HEK293 (cell line): ENCODE measurements around the gene CWF19L1.
A peak's percentile ranks its signal among the peaks of the same experiment; 100 is the strongest.

Experiments
- CTCF ChIA-PET: fragments of 350-600 bp; formaldehyde crosslinking; extraction: SDS; loops from one replicate; lab custom pipeline; 2021; ENCODE audit warnings: antibody characterized with exemption; lab: Yijun Ruan, JAX
- POLR2A ChIA-PET: fragments of 300-600 bp; formaldehyde crosslinking; extraction: SDS; loops from one replicate; lab custom pipeline; 2020; ENCODE audit warnings: antibody characterized with exemption, inconsistent platforms; lab: Yijun Ruan, JAX
- H3K27ac ChIP-seq: fragments of 200-500 bp; sonication (Bioruptor generic); 2 replicates; pipeline ENCODE4 v1.5.1; 2014; ENCODE audit warnings: low read depth, low read length, control low read depth, inconsistent platforms; ENCODE audit errors: extremely low read depth
- H3K36me3 ChIP-seq, 2 experiments: fragments of 200-500 bp in 1 of 2; sonication (Bioruptor generic) in 1 of 2; 1 replicate in 1 of 2; 2 replicates in 1 of 2; pipeline ENCODE4 v1.5.1; 2014 to 2017; ENCODE audit warnings: inconsistent platforms in 2 of 2, low read length in 2 of 2; ENCODE audit not compliant: control insufficient read depth in 2 of 2, insufficient read depth in 1 of 2
- H3K4me1 ChIP-seq: fragments of 200-500 bp; sonication (Bioruptor generic); 2 replicates; pipeline ENCODE4 v1.5.1; 2014; ENCODE audit warnings: mild to moderate bottlenecking, low read length, inconsistent platforms; ENCODE audit not compliant: control insufficient read depth, insufficient read depth
- H3K4me3 ChIP-seq: 2 replicates; pipeline ENCODE4 v1.5.1; 2011; ENCODE audit warnings: low read depth, mild to moderate bottlenecking, control low read depth, low read length, moderate library complexity
- H3K9me3 ChIP-seq: fragments of 200-500 bp; sonication (Bioruptor generic); 2 replicates; pipeline ENCODE4 v1.5.1; 2014; ENCODE audit warnings: low read depth, low read length, inconsistent platforms; ENCODE audit not compliant: control insufficient read depth, insufficient read depth
- BCL11B ChIP-seq: fragments of 450-650 bp; formaldehyde crosslinking; IDR thresholded peaks from 2 replicates; pipeline ENCODE4 v1.5.1; 2016; ENCODE audit warnings: low read depth, missing biosample characterization, missing genetic modification characterization
- GLIS1 ChIP-seq: fragments of 450-650 bp; formaldehyde crosslinking; IDR thresholded peaks from 2 replicates; pipeline ENCODE4 v1.5.1; 2016; ENCODE audit warnings: missing biosample characterization, missing genetic modification characterization
- SCRT1 ChIP-seq: fragments of 450-650 bp; formaldehyde crosslinking; IDR thresholded peaks from 2 replicates; pipeline ENCODE4 v1.5.1; 2016; ENCODE audit warnings: missing biosample characterization, missing genetic modification characterization, borderline replicate concordance
- TRIM28 ChIP-seq: IDR thresholded peaks from 2 replicates; pipeline ENCODE4 v1.6.1; 2011; ENCODE audit warnings: low read length, control low read depth, borderline replicate concordance
- WT1 ChIP-seq: fragments of 450-650 bp; formaldehyde crosslinking; IDR thresholded peaks from 2 replicates; pipeline ENCODE4 v1.5.1; 2016; ENCODE audit warnings: missing biosample characterization, missing genetic modification characterization
- ZFHX2 ChIP-seq: fragments of 450-650 bp; formaldehyde crosslinking; conservative IDR thresholded peaks from 2 replicates; pipeline ENCODE4 v1.5.1; 2016; ENCODE audit warnings: missing biosample characterization, missing genetic modification characterization
- ZFP3 ChIP-seq: fragments of 450-650 bp; formaldehyde crosslinking; IDR thresholded peaks from 2 replicates; pipeline ENCODE4 v1.5.1; 2016; ENCODE audit warnings: low read depth, missing biosample characterization, missing genetic modification characterization
- ZNF202 ChIP-seq: fragments of 450-650 bp; formaldehyde crosslinking; IDR thresholded peaks from 2 replicates; pipeline ENCODE4 v1.5.1; 2016; ENCODE audit warnings: missing biosample characterization, missing genetic modification characterization, borderline replicate concordance
- ZNF266 ChIP-seq: fragments of 450-650 bp; formaldehyde crosslinking; IDR thresholded peaks from 2 replicates; pipeline ENCODE4 v1.5.1; 2016; ENCODE audit warnings: missing biosample characterization, missing genetic modification characterization, low read depth
- ZNF341 ChIP-seq: fragments of 450-650 bp; formaldehyde crosslinking; IDR thresholded peaks from 2 replicates; pipeline ENCODE4; 2016; ENCODE audit warnings: low read depth, missing biosample characterization, missing genetic modification characterization
- ZNF391 ChIP-seq: fragments of 450-650 bp; formaldehyde crosslinking; IDR thresholded peaks from 2 replicates; pipeline ENCODE4 v1.5.1; 2016; ENCODE audit warnings: low read depth, missing biosample characterization, missing genetic modification characterization, borderline replicate concordance
- ZNF529 ChIP-seq: fragments of 450-650 bp; formaldehyde crosslinking; IDR thresholded peaks from 2 replicates; pipeline ENCODE4 v1.5.1; 2017; ENCODE audit warnings: missing genetic modification characterization, missing biosample characterization; ENCODE audit not compliant: insufficient replicate concordance
- ZNF549 ChIP-seq: fragments of 450-650 bp; IDR thresholded peaks from 2 replicates; pipeline ENCODE4 v1.5.1; 2018; ENCODE audit warnings: missing biosample characterization, missing genetic modification characterization, mild to moderate bottlenecking, inconsistent platforms, moderate library complexity
- ZNF555 ChIP-seq: fragments of 450-650 bp; formaldehyde crosslinking; conservative IDR thresholded peaks from 2 replicates; pipeline ENCODE4 v1.5.1; 2017; ENCODE audit warnings: missing biosample characterization, mild to moderate bottlenecking, missing genetic modification characterization, inconsistent platforms
- ZNF560 ChIP-seq: fragments of 450-650 bp; formaldehyde crosslinking; IDR thresholded peaks from 2 replicates; pipeline ENCODE4 v1.5.1; 2017; ENCODE audit warnings: missing biosample characterization, missing genetic modification characterization, borderline replicate concordance
- ZNF660 ChIP-seq: fragments of 450-650 bp; IDR thresholded peaks from 2 replicates; pipeline ENCODE4 v1.5.1; 2018; ENCODE audit warnings: missing biosample characterization, mild to moderate bottlenecking, missing genetic modification characterization
- TF ChIP-seq, protein P1 (sequence below): fragments of 450-650 bp; formaldehyde crosslinking; IDR thresholded peaks from 2 replicates; pipeline ENCODE4 v1.5.1; 2016; ENCODE audit warnings: missing biosample characterization, missing genetic modification characterization
- TF ChIP-seq, protein P2 (sequence below): fragments of 450-650 bp; formaldehyde crosslinking; IDR thresholded peaks from 2 replicates; pipeline ENCODE4 v1.5.1; 2016; ENCODE audit warnings: missing biosample characterization, missing genetic modification characterization
- TF ChIP-seq, protein P3 (sequence below): sonication (generic); formaldehyde crosslinking; IDR thresholded peaks from 2 replicates; pipeline ENCODE4 v1.8.1; 2022; ENCODE audit warnings: mild to moderate bottlenecking, moderate library complexity, missing genetic modification reagents
- TF ChIP-seq, protein P4 (sequence below): fragments of 450-650 bp; formaldehyde crosslinking; IDR thresholded peaks from 2 replicates; pipeline ENCODE4 v1.5.1; 2016; ENCODE audit warnings: missing biosample characterization, missing genetic modification characterization
- TF ChIP-seq, protein P5 (sequence below): fragments of 450-650 bp; formaldehyde crosslinking; IDR thresholded peaks from 2 replicates; pipeline ENCODE4 v1.5.1; 2016; ENCODE audit warnings: missing biosample characterization, missing genetic modification characterization
- TF ChIP-seq, protein P6 (sequence below): fragments of 450-650 bp; formaldehyde crosslinking; conservative IDR thresholded peaks from 2 replicates; pipeline ENCODE4 v1.5.1; 2016; ENCODE audit warnings: low read depth, missing biosample characterization, missing genetic modification characterization

CWF19L1 gene

DNA sequence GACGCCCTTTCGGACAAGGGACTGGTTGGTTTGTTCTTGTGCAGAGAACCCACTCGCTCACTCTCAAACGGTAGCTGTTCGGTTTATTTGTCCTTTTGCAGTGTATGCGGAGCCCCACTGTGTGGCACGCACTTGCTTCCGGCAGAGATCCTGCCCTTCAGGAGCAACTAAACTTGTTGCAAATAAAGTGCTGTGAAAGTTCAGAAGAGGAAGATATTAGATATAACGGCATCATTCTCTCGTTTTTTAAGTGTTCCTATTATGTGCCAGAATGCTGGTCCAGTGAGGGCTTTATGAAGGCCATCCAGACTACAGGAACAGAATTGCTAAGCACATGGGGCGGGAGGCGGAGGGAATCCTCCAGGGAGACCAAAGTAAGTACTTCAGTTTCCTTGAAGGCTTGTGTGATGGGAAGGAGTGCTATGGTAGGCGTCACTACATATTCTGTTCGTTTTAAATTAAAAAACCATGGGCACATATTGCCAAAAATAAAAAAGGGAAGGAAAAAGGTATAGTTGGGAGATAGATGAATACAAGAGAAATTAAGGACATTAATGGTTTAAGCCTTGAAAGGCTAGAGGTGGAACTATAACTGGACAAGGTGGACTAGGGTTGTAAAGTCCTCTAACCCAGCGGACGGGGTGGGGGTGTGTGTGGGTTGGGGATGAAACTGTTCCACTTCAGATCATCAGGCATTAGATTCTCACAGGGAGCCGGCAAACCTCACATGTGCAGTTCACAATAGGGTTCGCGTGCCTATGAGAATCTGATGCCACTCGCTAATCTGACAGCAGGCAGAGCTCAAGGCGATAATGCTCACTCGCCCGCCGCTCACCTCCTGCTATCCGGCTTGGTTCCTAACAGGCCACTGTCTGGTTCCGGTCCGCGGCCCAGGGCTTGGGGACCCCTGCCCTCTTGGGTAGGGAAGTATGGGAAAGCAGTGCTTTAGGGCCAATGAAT is 80.9 kb downstream of the CWF19L1 start (continued):
- TF ChIP-seq ZNF529 (tag by site-specific recombination) (no peak), BCL11B (tag by site-specific recombination) (no peak), TRIM28 (0 out of 2 replicates have a peak, but pooled peaks have one; percentile 62)
- TF ChIP-seq, protein P1, sequence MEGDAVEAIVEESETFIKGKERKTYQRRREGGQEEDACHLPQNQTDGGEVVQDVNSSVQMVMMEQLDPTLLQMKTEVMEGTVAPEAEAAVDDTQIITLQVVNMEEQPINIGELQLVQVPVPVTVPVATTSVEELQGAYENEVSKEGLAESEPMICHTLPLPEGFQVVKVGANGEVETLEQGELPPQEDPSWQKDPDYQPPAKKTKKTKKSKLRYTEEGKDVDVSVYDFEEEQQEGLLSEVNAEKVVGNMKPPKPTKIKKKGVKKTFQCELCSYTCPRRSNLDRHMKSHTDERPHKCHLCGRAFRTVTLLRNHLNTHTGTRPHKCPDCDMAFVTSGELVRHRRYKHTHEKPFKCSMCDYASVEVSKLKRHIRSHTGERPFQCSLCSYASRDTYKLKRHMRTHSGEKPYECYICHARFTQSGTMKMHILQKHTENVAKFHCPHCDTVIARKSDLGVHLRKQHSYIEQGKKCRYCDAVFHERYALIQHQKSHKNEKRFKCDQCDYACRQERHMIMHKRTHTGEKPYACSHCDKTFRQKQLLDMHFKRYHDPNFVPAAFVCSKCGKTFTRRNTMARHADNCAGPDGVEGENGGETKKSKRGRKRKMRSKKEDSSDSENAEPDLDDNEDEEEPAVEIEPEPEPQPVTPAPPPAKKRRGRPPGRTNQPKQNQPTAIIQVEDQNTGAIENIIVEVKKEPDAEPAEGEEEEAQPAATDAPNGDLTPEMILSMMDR (tag by site-specific recombination) = no peak
- TF ChIP-seq, protein P2, sequence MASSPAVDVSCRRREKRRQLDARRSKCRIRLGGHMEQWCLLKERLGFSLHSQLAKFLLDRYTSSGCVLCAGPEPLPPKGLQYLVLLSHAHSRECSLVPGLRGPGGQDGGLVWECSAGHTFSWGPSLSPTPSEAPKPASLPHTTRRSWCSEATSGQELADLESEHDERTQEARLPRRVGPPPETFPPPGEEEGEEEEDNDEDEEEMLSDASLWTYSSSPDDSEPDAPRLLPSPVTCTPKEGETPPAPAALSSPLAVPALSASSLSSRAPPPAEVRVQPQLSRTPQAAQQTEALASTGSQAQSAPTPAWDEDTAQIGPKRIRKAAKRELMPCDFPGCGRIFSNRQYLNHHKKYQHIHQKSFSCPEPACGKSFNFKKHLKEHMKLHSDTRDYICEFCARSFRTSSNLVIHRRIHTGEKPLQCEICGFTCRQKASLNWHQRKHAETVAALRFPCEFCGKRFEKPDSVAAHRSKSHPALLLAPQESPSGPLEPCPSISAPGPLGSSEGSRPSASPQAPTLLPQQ (tag by site-specific recombination) = no peak

DNA sequence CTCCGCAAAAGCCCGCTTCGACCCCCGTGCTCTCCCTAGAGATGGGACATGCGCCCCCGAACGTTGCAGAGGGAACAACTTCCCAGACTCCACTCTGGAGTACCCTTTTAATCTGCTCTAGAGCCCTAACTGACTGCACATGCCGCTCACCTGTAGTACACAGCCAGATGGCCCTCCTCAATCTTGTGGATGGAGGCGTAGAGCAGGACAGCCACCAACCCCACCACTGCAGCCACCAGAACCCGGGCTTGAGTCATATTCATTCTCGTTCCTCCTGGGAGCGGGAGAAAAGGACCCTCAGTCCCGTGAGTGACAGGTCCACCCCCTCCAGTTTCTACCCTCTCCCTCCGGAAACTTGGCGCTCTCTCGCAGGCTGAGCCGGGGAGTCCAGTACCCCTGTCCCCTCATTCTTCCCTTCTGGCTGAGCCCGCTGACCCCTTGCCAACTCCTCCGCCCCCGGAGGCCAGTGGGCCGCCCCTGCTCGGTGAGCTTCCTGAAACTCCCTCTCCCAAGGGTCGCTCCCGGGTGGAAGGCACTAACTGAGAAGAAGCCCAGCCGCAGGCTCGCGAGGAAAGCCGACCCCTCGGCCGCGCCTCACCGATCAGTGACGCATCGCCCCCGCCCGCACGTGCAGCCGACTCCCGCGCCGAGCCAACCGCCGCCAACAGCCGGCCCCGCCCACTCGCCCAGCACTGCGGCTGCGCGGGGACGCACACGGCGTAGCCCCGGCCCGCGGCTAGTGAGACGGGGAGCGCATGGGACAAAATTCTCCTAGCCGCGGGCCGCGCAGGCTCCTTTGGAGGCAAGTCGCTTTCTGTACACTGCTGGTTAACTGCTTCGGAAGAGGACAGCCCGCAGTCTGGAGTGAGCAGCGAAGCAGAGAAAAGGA is 81.8 kb downstream of the CWF19L1 start, which contains the start of gene ERLIN1:
Gene ERLIN1 (minus strand): TSS at position 666 of the 889 bp plus-strand sequence. CDS start 403 bp downstream, at position 263.
- CTCF ChIA-PET = interaction anchor here (1.2 to 2.5 kb wide), 2 partner anchors 140 to 340 kb away, joined by 3 to 8 read pairs; no protein-coding TSS in a partner anchor
- peaks cover 32 to 36% of the 10 kb centered on the region in 2 experiments for H3K36me3 ChIP-seq
- TF ChIP-seq, protein P3, sequence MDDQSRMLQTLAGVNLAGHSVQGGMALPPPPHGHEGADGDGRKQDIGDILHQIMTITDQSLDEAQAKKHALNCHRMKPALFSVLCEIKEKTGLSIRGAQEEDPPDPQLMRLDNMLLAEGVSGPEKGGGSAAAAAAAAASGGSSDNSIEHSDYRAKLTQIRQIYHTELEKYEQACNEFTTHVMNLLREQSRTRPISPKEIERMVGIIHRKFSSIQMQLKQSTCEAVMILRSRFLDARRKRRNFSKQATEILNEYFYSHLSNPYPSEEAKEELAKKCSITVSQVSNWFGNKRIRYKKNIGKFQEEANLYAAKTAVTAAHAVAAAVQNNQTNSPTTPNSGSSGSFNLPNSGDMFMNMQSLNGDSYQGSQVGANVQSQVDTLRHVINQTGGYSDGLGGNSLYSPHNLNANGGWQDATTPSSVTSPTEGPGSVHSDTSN (CRISPR knock-in tag) = peak; percentile 85; the same call in 1 of the 2 replicates
- TF ChIP-seq ZNF560 = no peak
- no peak for TF ChIP-seq ZFP3 (tag by site-specific recombination)
- peak; percentile 75 for TF ChIP-seq ZNF341
- TF ChIP-seq ZNF555 = no peak
- TF ChIP-seq, protein P4, sequence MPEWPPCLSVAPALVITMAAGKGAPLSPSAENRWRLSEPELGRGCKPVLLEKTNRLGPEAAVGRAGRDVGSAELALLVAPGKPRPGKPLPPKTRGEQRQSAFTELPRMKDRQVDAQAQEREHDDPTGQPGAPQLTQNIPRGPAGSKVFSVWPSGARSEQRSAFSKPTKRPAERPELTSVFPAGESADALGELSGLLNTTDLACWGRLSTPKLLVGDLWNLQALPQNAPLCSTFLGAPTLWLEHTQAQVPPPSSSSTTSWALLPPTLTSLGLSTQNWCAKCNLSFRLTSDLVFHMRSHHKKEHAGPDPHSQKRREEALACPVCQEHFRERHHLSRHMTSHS (tag by site-specific recombination) = no peak
- TF ChIP-seq, protein P5, sequence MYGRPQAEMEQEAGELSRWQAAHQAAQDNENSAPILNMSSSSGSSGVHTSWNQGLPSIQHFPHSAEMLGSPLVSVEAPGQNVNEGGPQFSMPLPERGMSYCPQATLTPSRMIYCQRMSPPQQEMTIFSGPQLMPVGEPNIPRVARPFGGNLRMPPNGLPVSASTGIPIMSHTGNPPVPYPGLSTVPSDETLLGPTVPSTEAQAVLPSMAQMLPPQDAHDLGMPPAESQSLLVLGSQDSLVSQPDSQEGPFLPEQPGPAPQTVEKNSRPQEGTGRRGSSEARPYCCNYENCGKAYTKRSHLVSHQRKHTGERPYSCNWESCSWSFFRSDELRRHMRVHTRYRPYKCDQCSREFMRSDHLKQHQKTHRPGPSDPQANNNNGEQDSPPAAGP (tag by site-specific recombination) = no peak
- TF ChIP-seq ZNF660 (tag by site-specific recombination) = peak; percentile 39; the same call in 1 of the 2 replicates
- TF ChIP-seq, protein P6, sequence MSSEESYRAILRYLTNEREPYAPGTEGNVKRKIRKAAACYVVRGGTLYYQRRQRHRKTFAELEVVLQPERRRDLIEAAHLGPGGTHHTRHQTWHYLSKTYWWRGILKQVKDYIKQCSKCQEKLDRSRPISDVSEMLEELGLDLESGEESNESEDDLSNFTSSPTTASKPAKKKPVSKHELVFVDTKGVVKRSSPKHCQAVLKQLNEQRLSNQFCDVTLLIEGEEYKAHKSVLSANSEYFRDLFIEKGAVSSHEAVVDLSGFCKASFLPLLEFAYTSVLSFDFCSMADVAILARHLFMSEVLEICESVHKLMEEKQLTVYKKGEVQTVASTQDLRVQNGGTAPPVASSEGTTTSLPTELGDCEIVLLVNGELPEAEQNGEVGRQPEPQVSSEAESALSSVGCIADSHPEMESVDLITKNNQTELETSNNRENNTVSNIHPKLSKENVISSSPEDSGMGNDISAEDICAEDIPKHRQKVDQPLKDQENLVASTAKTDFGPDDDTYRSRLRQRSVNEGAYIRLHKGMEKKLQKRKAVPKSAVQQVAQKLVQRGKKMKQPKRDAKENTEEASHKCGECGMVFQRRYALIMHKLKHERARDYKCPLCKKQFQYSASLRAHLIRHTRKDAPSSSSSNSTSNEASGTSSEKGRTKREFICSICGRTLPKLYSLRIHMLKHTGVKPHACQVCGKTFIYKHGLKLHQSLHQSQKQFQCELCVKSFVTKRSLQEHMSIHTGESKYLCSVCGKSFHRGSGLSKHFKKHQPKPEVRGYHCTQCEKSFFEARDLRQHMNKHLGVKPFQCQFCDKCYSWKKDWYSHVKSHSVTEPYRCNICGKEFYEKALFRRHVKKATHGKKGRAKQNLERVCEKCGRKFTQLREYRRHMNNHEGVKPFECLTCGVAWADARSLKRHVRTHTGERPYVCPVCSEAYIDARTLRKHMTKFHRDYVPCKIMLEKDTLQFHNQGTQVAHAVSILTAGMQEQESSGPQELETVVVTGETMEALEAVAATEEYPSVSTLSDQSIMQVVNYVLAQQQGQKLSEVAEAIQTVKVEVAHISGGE (tag by site-specific recombination) = no peak
- no peak for TF ChIP-seq ZNF549 (tag by site-specific recombination)
- peak; percentile 94 for TF ChIP-seq ZFHX2 (tag by site-specific recombination)
- TF ChIP-seq ZNF202 (tag by site-specific recombination) = no peak
- TF ChIP-seq SCRT1 = 0 out of 2 replicates have a peak, but pooled peaks have one; percentile 23
- no peak for TF ChIP-seq ZNF391 (tag by site-specific recombination)
- peak; percentile 35; the same call in 1 of the 2 replicates for TF ChIP-seq GLIS1 (tag by site-specific recombination)
- peak; percentile 34 for TF ChIP-seq WT1 (tag by site-specific recombination)
- TF ChIP-seq BCL11B (tag by site-specific recombination) = no peak
- TF ChIP-seq ZNF266 (tag by site-specific recombination) = no peak

More for the DNA sequence above, 81.8 kb downstream of the CWF19L1 start, which contains the start of gene ERLIN1:
- Histone ChIP-seq H3K4me1 (no peaks in the 10 kb centered on the region), H3K27ac (peak within 1 kb of the TSS; percentile 69), H3K9me3 (no peaks in the 10 kb centered on the region), H3K4me3 (peak within 1 kb of the TSS; percentile 76)
- POLR2A ChIA-PET = no interaction called here
